C4-2B (cell line): ENCODE data around the gene LEFTY1.

Source experiments
- ZFX ChIP-seq: fragments of 450-650 bp; IDR thresholded peaks from 2 replicates; pipeline ENCODE4 v1.6.1; 2017
- TF ChIP-seq, protein P1 (sequence below): fragments of 450-650 bp; conservative IDR thresholded peaks from 2 replicates; pipeline ENCODE4 v1.5.1; 2017; ENCODE audit warnings: mild to moderate bottlenecking

GRCh38 chr1:225850370-225850769 lies 38.6 kb downstream of the LEFTY1 start:
- TF ChIP-seq, protein P1, sequence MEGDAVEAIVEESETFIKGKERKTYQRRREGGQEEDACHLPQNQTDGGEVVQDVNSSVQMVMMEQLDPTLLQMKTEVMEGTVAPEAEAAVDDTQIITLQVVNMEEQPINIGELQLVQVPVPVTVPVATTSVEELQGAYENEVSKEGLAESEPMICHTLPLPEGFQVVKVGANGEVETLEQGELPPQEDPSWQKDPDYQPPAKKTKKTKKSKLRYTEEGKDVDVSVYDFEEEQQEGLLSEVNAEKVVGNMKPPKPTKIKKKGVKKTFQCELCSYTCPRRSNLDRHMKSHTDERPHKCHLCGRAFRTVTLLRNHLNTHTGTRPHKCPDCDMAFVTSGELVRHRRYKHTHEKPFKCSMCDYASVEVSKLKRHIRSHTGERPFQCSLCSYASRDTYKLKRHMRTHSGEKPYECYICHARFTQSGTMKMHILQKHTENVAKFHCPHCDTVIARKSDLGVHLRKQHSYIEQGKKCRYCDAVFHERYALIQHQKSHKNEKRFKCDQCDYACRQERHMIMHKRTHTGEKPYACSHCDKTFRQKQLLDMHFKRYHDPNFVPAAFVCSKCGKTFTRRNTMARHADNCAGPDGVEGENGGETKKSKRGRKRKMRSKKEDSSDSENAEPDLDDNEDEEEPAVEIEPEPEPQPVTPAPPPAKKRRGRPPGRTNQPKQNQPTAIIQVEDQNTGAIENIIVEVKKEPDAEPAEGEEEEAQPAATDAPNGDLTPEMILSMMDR = no peak
- no peak for TF ChIP-seq ZFX
